GM12892 (cell line): Measurements from ENCODE around the gene USP17L24. TPM values are rescaled to one million over a fixed set of nuclear protein-coding genes. Genes with fewer than 3 reads are reported as not detected.
"Not testable (repeated sequence)": the region's sequence is repeated elsewhere in the genome, so short reads cannot be mapped to it uniquely, and the experiment has no call there.

Experiments used
- DNase-seq: peaks from one replicate; pipeline ENCODE4 v3.0.0; 2011; ENCODE audit not compliant: insufficient read length
- FAIRE-seq: peaks from 2 replicates; lab custom pipeline; 2011; peaks lifted over from hg19 to GRCh38; lab: Jason Lieb, UNC
- polyA plus RNA-seq: library from polyadenylated mRNA; unstranded; fragments of >200 nt; gene quantifications from one replicate; pipeline ENCODE4 v1.2.1, GENCODE V29; 2012; ENCODE audit warnings: missing spikeins, inconsistent platforms; ENCODE audit not compliant: missing spikeins

The USP17L24 gene
- polyA plus RNA-seq: not detected

GRCh38 chr4:9324865-9325264 lies at the start of gene USP17L24:
USP17L24 (plus strand) TSS chr4:9325165; CDS start chr4:9325165, 0 bp downstream.
- not testable (repeated sequence) for FAIRE-seq, DNase-seq

GRCh38 chr4:9324191-9324590 lies 774 bp upstream of the USP17L24 start:
- not testable (repeated sequence) for FAIRE-seq, DNase-seq

GRCh38 chr4:9329611-9330010 lies 4.6 kb downstream of the USP17L24 start, which contains the start of gene USP17L25:
USP17L25 (plus strand) TSS chr4:9329911; CDS start chr4:9329911, 0 bp downstream.
- not testable (repeated sequence) for FAIRE-seq, DNase-seq

GRCh38 chr4:9334358-9334757 lies 9.4 kb downstream of the USP17L24 start, which contains the start of gene USP17L26:
USP17L26 (plus strand) TSS chr4:9334658; CDS start chr4:9334658, 0 bp downstream.
- not testable (repeated sequence) for FAIRE-seq, DNase-seq

GRCh38 chr4:9339103-9339502 lies 14.1 kb downstream of the USP17L24 start, which contains the start of gene USP17L5:
USP17L5 (plus strand) TSS chr4:9339403; CDS start chr4:9339403, 0 bp downstream.
- DNase-seq, FAIRE-seq: not testable (repeated sequence)

- DNase-seq, FAIRE-seq: not testable (repeated sequence)
Measured at GRCh38 chr4:9343848-9344247, 18.9 kb downstream of the USP17L24 start, which contains the start of gene USP17L27. USP17L27 (plus strand) TSS chr4:9344148; CDS start chr4:9344148, 0 bp downstream.

- FAIRE-seq: not testable (repeated sequence)
Measured at GRCh38 chr4:9348593-9348992, 23.6 kb downstream of the USP17L24 start, which contains the start of gene USP17L28. USP17L28 (plus strand) TSS chr4:9348893; CDS start chr4:9348893, 0 bp downstream.

GRCh38 chr4:9350866-9351265 lies 25.9 kb downstream of the USP17L24 start:
- FAIRE-seq, DNase-seq: not testable (repeated sequence)

More at GRCh38 chr4:9348593-9348992, 23.6 kb downstream of the USP17L24 start, which contains the start of gene USP17L28:
- DNase-seq: not testable (repeated sequence)

- not testable (repeated sequence) for DNase-seq, FAIRE-seq
Measured at GRCh38 chr4:9353338-9353737, 28.4 kb downstream of the USP17L24 start, which contains the start of gene USP17L29. USP17L29 (plus strand) TSS chr4:9353638; CDS start chr4:9353638, 0 bp downstream.

GRCh38 chr4:9362829-9363228 lies 37.9 kb downstream of the USP17L24 start, which contains the start of gene USP17L30:
USP17L30 (plus strand) TSS chr4:9363129; CDS start chr4:9363129, 0 bp downstream.
- DNase-seq, FAIRE-seq: not testable (repeated sequence)
